Esophagus mucosa (tissue), 1 donor: ENCODE measurements around the gene OR4C12. TPM values are rescaled to one million over a fixed set of nuclear protein-coding genes. Genes with fewer than 3 reads are reported as not detected.
"Not testable (repeated sequence)": the region's sequence is repeated elsewhere in the genome, so short reads cannot be mapped to it uniquely, and the experiment has no call there.

Experiments used
- ATAC-seq: fragments of 200-7000 bp; cut with Tn5 transposase; one replicate; pipeline ENCODE4 v1.9.1; 2020
- total RNA-seq: library from RNA; stranded (reverse); gene quantifications from one replicate; pipeline ENCODE4 v1.2.4, GENCODE V29; 2023
- donor health status: DM: yes; HTN: yes; CAD: no.

The OR4C12 gene
- total RNA-seq, result not detected

DNA sequence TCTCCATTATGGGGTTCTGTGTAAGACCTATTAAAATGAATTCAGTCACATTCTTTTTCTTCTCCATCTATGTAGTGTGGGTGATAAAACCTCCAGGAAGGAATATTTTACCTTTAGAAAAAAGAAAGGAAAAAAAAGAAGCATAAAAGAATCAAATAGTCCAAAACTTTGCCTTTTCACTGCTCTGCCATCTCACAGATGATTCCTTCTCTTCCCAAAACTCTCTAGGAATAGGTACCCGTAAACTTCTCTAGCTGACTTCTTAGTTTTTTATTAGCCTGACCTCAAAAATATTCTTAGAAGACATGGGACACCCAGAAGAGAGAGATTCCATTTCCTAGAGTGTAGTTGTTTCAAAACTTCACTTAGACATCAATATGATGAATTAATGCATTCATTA lies at the start of gene OR4C12:
Gene OR4C12, minus strand, starts transcription at position 101 of the 400 bp plus-strand sequence. Its CDS starts 34 bp downstream, at position 67.
- ATAC-seq, result not testable (repeated sequence)

DNA sequence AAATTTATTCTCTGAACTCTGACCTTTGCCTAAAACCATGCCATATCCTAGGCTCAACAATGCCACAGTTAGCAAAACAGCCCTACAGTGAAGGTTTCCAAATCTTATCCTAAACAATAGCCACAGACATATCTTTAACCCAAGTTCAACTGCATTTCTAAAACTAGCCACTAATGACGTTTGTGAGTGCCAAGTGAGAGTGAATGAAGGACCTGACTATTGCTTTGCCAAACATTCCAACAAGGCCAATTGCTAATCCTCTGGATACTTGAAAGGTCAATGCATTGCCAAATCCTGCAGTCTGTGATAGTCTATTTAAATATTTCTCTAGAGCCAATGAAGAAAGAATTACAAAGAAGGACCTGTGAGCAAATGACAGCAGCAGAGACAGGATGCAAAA lies 47.9 kb upstream of the OR4C12 start:
- ATAC-seq, result no peak

DNA sequence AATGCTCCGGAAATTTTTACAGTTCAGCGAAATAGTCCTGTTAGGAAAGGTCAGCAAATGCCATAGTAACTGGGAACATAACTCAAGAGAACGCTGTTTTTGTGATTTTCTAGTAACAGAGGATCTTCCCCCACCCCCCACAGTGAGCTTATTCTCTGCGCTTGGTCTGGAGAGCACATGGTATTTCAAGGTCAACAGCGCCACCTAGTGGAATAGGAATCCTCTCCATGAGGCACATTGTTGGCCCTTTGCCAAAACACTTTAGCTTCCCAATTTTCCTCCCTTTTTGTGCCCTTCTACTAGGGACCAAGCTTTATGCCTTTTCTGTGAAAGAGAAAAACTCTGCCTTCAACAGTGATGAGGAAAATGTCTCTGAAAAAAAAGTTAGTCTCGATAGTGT lies 13.2 kb upstream of the OR4C12 start:
- ATAC-seq, result no peak

DNA sequence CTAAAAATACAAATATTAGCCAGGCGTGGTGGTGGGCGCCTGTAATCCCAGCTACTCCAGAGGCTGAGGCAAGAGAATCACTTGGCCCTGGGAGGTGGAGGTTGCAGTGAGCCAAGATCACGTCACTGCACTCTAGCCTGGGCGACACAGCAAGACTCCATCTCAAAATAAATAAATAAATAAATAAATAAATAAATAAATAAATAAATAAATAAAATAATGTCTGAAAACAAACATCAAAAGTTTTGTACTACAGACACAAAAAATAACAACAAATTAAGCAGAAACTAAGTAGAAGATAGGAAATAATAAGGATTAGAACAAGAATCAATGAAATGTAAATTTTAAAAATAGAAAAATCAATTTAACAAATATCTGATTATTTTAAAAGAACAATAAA lies 8.9 kb downstream of the OR4C12 start:
- ATAC-seq, result not testable (repeated sequence)

DNA sequence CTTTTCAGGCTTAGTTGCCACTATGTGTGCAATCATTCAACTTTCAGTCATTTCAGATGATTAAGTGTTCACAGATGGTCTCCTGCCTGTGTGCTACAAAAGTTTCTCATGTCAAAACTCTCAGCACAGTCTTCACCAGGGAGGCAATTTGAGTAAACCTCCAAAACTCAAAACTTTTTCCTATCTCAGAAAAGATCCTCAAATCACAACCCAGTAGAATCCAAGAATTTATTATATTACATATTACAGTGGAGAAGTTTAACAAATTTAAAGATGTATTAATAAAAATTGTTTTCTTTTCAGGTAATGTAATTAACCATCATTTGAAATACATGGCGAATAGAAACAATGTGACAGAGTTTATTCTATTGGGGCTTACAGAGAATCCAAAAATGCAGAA lies 30.2 kb downstream of the OR4C12 start, which contains the start of gene OR4C13:
Gene OR4C13, plus strand, starts transcription at position 301 of the 400 bp plus-strand sequence. Its CDS starts 32 bp downstream, at position 333.
- ATAC-seq, result no peak

DNA sequence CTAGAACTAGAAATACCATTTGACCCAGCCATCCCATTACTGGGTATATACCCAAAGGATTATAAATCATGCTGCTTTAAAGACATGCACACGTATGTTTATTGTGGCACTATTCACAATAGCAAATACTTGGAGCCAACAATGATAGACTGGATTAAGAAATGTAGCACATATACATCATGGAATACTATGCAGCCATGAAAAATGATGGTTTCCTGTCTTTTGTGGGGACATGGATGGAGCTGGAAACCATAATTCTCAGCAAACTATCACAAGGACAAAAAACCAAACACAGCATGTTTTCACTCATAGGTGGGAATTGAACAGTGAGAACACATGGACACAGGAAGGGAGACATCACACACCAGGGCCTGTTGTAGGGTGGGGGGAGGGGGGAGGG lies 33.6 kb downstream of the OR4C12 start:
- not testable (repeated sequence) for ATAC-seq

Other genes with a start within 250 kb of the OR4C12 start
- not detected for gene OR4C13, start 30.1 kb downstream of the OR4C12 start, total RNA-seq
- not detected for gene OR4C45, start 50.3 kb upstream of the OR4C12 start, total RNA-seq